ENCODE measurements around the gene CSNK1G1. TPM values are rescaled to one million over a fixed set of nuclear protein-coding genes. Genes with fewer than 3 reads are reported as not detected.
"Not testable (repeated sequence)": the region's sequence is repeated elsewhere in the genome, so short reads cannot be mapped to it uniquely, and the experiment has no call there.

CSNK1G1 gene
- total RNA-seq, 1 donor = 37.6 TPM

GRCh38 chr15:64340355-64340754, 15.6 kb downstream of the CSNK1G1 start:
- TF ChIP-seq, protein P1, sequence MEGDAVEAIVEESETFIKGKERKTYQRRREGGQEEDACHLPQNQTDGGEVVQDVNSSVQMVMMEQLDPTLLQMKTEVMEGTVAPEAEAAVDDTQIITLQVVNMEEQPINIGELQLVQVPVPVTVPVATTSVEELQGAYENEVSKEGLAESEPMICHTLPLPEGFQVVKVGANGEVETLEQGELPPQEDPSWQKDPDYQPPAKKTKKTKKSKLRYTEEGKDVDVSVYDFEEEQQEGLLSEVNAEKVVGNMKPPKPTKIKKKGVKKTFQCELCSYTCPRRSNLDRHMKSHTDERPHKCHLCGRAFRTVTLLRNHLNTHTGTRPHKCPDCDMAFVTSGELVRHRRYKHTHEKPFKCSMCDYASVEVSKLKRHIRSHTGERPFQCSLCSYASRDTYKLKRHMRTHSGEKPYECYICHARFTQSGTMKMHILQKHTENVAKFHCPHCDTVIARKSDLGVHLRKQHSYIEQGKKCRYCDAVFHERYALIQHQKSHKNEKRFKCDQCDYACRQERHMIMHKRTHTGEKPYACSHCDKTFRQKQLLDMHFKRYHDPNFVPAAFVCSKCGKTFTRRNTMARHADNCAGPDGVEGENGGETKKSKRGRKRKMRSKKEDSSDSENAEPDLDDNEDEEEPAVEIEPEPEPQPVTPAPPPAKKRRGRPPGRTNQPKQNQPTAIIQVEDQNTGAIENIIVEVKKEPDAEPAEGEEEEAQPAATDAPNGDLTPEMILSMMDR (IDR thresholded peaks at IDR 0.05; ENCODE audit: insufficient read depth, low read depth, low read length) = no peak
- H3K4me3 ChIP-seq (ENCODE audit: low read depth, low read length) = no peak overlapping the region
- no peak for DNase-seq (ENCODE audit: low read depth)

DNA sequence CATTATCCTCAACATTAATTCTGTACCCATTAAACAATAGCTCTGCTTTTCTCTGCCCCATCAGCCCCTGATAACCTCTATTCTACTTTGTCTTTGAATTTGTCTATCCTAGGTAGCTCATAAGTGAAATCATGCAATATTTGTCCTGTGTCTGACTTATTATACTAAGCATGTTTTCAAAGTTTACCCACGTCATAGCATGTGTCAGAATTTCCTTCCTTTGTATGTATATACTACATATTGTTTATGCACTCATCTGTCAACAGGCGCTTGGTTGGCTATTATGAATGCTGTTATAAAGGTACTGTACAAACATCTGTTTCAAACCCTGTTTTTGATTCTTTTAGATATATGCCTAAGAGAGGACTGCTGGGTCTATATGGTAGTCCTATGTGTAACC, 18.2 kb downstream of the CSNK1G1 start:
- no peak overlapping the region for H3K4me3 ChIP-seq (ENCODE audit: low read depth, low read length)
- no peak for DNase-seq (ENCODE audit: low read depth)
- TF ChIP-seq, protein P1 (IDR thresholded peaks at IDR 0.05; ENCODE audit: insufficient read depth, low read depth, low read length) = no peak

- no peak for DNase-seq (ENCODE audit: low read depth)
- no peak overlapping the region for H3K4me3 ChIP-seq (ENCODE audit: low read depth, low read length)
- TF ChIP-seq, protein P1 (IDR thresholded peaks at IDR 0.05; ENCODE audit: insufficient read depth, low read depth, low read length) = no peak
Measured at GRCh38 chr15:64333986-64334929, 21.7 kb downstream of the CSNK1G1 start.

- TF ChIP-seq, protein P1 (IDR thresholded peaks at IDR 0.05; ENCODE audit: insufficient read depth, low read depth, low read length) = no peak
Measured at GRCh38 chr15:64333516-64333915, 22.5 kb downstream of the CSNK1G1 start.

DNA sequence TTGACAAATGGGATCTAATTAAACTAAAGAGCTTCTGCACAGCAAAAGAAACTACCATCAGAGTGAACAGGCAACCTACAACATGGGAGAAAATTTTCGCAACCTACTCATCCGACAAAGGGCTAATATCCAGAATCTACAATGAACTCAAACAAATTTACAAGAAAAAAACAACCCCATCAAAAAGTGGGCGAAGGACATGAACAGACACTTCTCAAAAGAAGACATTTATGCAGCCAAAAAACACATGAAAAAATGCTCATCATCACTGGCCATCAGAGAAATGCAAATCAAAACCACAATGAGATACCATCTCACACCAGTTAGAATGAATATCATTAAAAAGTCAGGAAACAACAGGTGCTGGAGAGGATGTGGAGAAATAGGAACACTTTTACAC, 24.3 kb downstream of the CSNK1G1 start:
- H3K4me3 ChIP-seq (ENCODE audit: low read depth, low read length); DNase-seq (ENCODE audit: low read depth): not testable (repeated sequence)

More at GRCh38 chr15:64333516-64333915, 22.5 kb downstream of the CSNK1G1 start:
- H3K4me3 ChIP-seq (ENCODE audit: low read depth, low read length) = no peak overlapping the region
- no peak for DNase-seq (ENCODE audit: low read depth)

DNA sequence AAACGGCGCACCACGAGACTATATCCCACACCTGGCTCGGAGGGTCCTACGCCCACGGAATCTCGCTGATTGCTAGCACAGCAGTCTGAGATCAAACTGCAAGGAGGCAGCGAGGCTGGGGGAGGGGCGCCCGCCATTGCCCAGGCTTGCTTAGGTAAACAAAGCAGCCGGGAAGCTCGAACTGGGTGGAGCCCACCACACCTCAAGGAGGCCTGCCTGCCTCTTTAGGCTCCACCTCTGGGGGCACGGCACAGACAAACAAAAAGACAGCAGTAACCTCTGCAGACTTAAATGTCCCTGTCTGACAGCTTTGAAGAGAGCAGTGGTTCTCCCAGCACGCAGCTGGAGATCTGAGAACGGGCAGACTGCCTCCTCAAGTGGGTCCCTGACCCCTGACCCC, 29.0 kb downstream of the CSNK1G1 start:
- not testable (repeated sequence) for DNase-seq (ENCODE audit: low read depth); H3K4me3 ChIP-seq (ENCODE audit: low read depth, low read length)

- not testable (repeated sequence) for DNase-seq (ENCODE audit: low read depth)
- peak overlapping the region; percentile 15 for H3K4me3 ChIP-seq (ENCODE audit: low read depth, low read length)
Measured at GRCh38 chr15:64326458-64326857, 29.5 kb downstream of the CSNK1G1 start.

DNA sequence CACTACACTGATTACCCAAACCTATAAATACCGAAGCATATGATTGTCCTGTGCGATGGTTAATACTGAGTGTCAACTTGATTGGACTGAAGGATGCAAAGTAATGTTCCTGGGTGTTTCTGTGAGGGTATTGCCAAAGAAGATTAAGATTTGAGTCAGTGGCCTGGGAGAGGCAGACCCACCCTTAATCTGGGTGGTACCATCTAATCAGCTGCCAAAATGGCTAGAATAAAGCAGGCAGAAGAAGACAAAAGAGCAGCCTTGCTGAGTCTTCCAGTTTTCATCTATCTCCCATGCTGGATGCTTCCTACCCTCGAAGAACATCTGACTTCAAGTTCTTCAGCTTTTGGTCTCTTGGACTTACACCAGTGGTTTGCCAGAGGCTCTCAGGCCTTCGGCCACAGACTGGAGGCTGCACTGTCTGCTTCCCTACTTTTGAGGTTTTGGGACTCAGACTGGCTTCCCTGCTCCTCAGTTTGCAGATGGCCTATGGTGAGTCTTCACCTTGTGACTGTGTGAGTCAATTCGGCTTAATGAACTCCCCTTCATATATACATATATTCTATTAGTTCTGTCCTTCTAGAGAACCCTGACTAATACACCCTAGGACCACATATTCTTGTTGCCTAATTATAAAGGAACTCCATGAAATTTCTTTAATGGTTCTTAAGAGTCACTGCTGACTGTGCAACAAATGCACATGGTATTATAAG, 31.7 kb downstream of the CSNK1G1 start:
- TF ChIP-seq, protein P1 (IDR thresholded peaks at IDR 0.05; ENCODE audit: insufficient read depth, low read depth, low read length) = no peak
- DNase-seq (ENCODE audit: low read depth) = no peak
- no peak overlapping the region for H3K4me3 ChIP-seq (ENCODE audit: low read depth, low read length)
